AG08395 (cell line): Measurements from ENCODE around the gene SMG6.
A peak's percentile ranks its signal among the peaks of the same experiment; 100 is the strongest.

Experiments used
- DNase-seq: peaks from one replicate; pipeline ENCODE4 v3.0.0; 2012; ENCODE audit warnings: mixed read lengths, low spot score

SMG6 gene

GRCh38 chr17:2235265-2235664, 68.3 kb downstream of the SMG6 start:
- no peak for DNase-seq

GRCh38 chr17:2233441-2233947, 70.1 kb downstream of the SMG6 start:
- peak; percentile 62 for DNase-seq

- DNase-seq = peak; percentile 46
Observed at GRCh38 chr17:2232244-2232638, 71.3 kb downstream of the SMG6 start.

DNA sequence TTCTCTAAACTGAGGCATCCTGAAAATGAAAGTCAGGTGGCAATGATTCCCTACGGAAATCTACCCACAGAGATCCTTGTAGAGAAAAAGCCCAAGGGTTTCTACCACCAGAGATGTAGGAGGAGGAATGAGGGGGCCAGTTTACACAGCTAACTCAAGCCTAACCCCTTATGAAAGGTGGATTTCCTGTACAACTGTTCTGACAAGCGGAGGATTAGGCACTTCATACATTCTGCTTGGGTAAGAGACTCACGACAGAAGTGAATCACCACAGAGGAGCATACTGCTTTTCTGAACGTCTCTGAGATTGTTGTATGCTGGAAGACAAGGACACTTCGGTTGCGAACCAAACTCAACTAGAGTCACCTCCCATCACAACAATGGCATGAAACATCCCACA, 72.7 kb downstream of the SMG6 start:
- DNase-seq = no peak

- no peak for DNase-seq
Observed at GRCh38 chr17:2227025-2227699, 76.4 kb downstream of the SMG6 start.

DNA sequence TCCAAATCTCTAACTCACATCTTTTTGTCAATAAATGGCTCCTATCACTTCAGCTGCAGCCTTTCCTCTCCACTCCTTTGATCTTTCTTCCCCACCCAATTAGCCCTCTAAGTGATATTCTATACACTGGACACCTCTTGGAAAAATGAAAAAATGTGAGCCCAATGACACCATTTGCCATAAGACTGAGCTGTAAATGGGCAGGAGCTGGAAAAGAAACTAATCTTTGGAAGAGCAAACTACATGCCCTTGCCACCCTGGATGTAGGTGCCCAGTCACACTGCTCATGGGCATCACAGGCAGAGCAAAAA, 80.0 kb downstream of the SMG6 start:
- DNase-seq = no peak

- DNase-seq = peak; percentile 37
Observed at GRCh38 chr17:2222901-2223616, 80.5 kb downstream of the SMG6 start.

GRCh38 chr17:2222301-2222700, 81.3 kb downstream of the SMG6 start:
- no peak for DNase-seq

GRCh38 chr17:2218426-2218825, 85.2 kb downstream of the SMG6 start:
- DNase-seq = no peak

GRCh38 chr17:2215616-2216364, 87.8 kb downstream of the SMG6 start:
- DNase-seq = peak; percentile 73

DNA sequence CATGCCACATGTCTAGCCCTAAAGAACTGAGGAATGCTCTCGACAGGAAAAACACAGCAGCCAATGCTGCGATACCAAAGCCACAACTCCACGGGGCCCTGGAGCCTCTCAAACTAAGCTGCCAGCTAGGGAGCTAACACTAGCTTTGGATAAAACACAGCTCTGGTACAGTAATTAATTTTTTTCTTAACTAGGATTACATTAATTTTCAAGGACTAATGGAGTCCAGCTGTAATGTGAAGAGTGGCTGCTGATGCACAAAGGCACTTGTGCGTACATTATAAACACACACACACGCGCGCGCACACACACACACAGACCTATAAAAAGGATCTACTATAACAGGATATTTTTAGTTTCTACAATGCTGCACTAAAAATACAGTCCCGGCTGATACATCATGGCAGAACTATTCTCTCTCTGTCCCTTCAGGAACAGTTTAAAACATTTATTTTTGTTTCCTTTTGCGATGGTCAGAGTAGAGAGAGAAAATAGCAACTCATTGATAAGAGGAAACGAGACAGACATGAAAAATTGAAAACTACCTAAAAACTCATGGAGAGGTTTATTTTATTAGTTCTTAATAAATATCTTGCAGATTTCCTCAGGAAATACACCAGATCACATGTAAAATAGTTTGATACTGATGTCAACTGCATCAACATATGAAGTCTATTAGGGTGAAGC, 88.5 kb downstream of the SMG6 start:
- peak; percentile 21 for DNase-seq

GRCh38 chr17:2214047-2214928, 89.3 kb downstream of the SMG6 start:
- peak; percentile 48 for DNase-seq

DNA sequence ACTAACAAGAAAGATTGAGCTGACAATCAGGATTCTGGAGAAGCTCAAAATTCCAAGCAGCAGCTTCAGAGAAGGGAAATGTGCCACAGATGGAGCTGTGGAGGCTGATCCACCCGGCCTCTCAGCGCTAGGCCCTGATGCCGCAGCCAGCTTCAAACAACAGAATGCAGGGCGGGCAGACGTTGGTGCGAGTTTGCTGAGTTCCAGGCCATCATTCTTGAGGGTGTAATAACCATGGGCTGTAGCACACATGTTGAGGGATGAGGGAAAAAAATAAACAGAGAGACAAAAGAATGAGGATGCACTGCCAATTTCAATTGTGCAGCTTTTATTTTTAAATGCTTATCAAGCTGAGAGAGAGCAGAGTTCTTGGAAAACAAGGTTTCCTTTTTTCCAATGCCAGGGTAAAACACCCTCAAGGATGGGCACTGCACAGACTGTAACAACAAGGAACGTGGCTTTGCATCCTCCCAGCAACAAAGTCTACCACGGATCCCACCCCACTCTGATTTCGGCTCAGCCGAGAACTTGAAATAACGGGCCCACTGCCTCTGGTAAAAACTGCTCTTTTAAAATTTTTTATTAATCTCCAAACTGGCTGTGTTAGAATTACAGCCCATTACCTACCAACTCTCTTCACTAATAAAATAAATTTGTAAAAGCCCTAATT, 90.2 kb downstream of the SMG6 start:
- peak; percentile 55 for DNase-seq

DNA sequence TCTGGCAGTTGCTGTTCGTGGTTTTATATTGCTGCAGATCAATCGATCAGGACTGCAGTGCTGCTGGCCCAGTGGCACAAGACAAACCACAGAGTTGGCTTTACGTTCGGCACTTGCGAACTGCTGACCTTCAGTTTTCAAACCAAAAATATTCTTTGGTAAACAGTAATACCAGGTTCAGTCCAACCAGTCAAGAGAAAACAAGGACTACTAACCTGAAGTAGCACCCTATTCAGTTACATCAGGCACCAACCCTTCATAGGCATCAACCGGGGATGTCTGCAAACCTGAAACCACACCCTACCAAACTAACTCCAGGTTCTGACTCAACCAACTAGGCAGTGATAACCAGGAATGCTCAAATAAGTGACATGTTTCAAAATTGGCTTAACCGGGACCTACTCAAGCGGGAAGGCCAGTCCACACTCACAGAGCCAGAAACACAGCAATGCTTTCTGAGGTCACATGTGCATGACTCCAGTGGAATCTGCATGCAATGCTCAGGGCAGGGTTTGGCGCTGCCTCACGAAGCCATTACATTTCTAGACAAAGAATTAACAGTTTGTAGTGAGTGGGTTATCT, 91.1 kb downstream of the SMG6 start:
- peak; percentile 75 for DNase-seq

GRCh38 chr17:2211661-2212399, 91.8 kb downstream of the SMG6 start:
- no peak for DNase-seq

GRCh38 chr17:2210726-2211125, 92.9 kb downstream of the SMG6 start:
- DNase-seq = no peak

GRCh38 chr17:2207815-2208515, 95.6 kb downstream of the SMG6 start:
- no peak for DNase-seq

DNA sequence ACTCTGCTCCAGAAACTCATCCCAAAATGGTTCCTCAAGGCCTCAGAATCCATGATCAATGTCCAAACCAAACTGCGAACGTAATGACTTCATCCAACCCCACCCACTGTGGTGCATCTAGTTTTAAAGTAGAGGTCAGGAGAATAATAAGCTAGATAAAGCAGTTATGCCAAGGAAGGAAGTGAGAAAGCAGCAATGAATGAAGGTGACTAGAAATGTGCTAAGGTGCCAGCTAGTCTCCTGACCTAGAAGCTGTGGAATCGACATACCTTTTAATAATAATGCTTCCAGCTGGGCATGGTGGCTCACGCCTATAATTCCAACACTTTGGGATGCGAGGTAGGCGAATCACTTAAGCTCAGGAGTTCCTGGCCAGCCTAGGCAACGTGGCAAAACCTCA, 99.2 kb downstream of the SMG6 start:
- no peak for DNase-seq

GRCh38 chr17:2203818-2204217, 99.8 kb downstream of the SMG6 start:
- no peak for DNase-seq
